ENCODE results near the gene TENT4A. TPM values are rescaled to one million over a fixed set of nuclear protein-coding genes. Genes with fewer than 3 reads are reported as not detected.
A peak's percentile ranks its signal among the peaks of the same experiment; 100 is the strongest.

TENT4A gene
- total RNA-seq, 1 experiment from 2014 or later, result 25.6 TPM

DNA sequence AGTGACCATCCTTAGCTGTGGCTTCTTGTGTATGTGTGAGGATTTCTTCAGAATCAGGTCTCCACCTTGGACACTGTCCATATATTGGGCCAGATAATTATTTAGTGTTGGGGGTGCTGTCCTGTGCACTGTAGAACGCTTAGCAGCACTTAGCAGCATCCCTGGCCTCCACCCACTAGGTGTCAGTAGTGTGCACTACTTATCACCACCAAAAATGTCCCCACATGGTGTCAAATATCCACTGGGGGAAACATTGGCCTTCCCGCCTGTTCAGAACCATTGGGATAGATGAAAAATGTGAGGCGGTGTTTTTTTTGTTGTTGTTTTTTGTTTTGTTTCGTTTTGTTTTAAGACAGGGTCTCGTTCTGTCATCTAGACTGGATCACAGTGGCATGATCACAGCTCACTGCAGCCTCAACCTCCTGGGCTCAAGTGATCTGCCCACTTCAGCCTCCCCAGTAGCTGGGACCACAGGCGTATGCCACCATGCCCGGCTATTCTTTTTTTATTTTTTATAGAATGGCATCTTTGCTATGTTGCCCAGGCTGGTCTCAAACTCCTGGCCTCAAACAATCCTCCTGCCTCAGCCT, 67.7 kb downstream of the TENT4A start:
- Histone ChIP-seq H3T11ph (ENCODE audit: low read length) (no peak overlapping the region), H3K4me1 (ENCODE audit: insufficient read depth, low read length) (no peaks in the 10 kb centered on the region), H4K20me1 (ENCODE audit: control insufficient read depth, insufficient read depth, insufficient read length) (no peaks in the 10 kb centered on the region), H3K79me1 (ENCODE audit: insufficient read depth, low read depth, low read length, poor library complexity, severe bottlenecking) (no peaks in the 10 kb centered on the region), H2BK15ac (ENCODE audit: low read depth, low read length) (no peak overlapping the region), H2BK120ac (ENCODE audit: low read depth, low read length, poor library complexity, severe bottlenecking) (no peak overlapping the region), H2AK5ac (ENCODE audit: insufficient read length, low read length) (no peak overlapping the region), H2BK12ac (ENCODE audit: insufficient read length, low read depth, low read length) (no peak overlapping the region), H3K23me2 (ENCODE audit: insufficient read length, low read depth, low read length, poor library complexity, severe bottlenecking) (no peaks in the 10 kb centered on the region), H4K8ac (replicated peaks; ENCODE audit: insufficient read length, low read depth, low read length) (no peak overlapping the region), H3K27me3 (ENCODE audit: insufficient read depth, low read length) (no peaks in the 10 kb centered on the region), H3K23ac (ENCODE audit: insufficient read length, low read depth, low read length) (no peak overlapping the region), H4K91ac (ENCODE audit: insufficient read length, low read depth, low read length) (no peak overlapping the region), H4K5ac (ENCODE audit: insufficient read length, low read depth, low read length) (no peak overlapping the region), H2BK20ac (ENCODE audit: low read depth, low read length, poor library complexity, severe bottlenecking) (no peak overlapping the region), H3K4ac (ENCODE audit: low read depth, low read length) (no peak overlapping the region), H3K56ac (ENCODE audit: insufficient read length, low read depth, low read length) (no peak overlapping the region), H2BK5ac (ENCODE audit: insufficient read length, low read length) (no peak overlapping the region), H3K79me2 (ENCODE audit: insufficient read depth, low read length) (no peaks in the 10 kb centered on the region), H3K4me2 (ENCODE audit: insufficient read depth, insufficient read length, low read length) (no peak overlapping the region), H3K9me3 (ENCODE audit: control insufficient read depth, low read depth, low read length) (no peaks in the 10 kb centered on the region), H3K9ac (ENCODE audit: extremely low read depth, insufficient read length, low read length) (no peak overlapping the region), H3K14ac (ENCODE audit: insufficient read depth, low read length) (no peak overlapping the region), H3K18ac (ENCODE audit: insufficient read length, low read depth, low read length) (no peak overlapping the region), H3K27ac (ENCODE audit: insufficient read length, low read depth, low read length) (no peak overlapping the region), H2AFZ (ENCODE audit: low read length) (no peak overlapping the region)
- Mint-ChIP-seq H3K4me1 (no peaks in the 10 kb centered on the region; a peak in 2 of 4 replicates), H3K9me3 (peaks cover 0 to 4% of the 10 kb centered on the region in 2 experiments; a peak in 3 of 5 replicates), H3K27ac (no peak overlapping the region), H3K4me3 (no peak overlapping the region), H3K36me3 (ENCODE audit: insufficient read depth in 1 of 3, low read depth in 3 of 3) (no peaks in the 10 kb centered on the region), H3K27me3 (ENCODE audit: low read depth) (0 out of 2 replicates have a peak, but pooled peaks cover 3% of the 10 kb centered on the region)
- no peak for DNase-seq
- TF ChIP-seq, protein P1, sequence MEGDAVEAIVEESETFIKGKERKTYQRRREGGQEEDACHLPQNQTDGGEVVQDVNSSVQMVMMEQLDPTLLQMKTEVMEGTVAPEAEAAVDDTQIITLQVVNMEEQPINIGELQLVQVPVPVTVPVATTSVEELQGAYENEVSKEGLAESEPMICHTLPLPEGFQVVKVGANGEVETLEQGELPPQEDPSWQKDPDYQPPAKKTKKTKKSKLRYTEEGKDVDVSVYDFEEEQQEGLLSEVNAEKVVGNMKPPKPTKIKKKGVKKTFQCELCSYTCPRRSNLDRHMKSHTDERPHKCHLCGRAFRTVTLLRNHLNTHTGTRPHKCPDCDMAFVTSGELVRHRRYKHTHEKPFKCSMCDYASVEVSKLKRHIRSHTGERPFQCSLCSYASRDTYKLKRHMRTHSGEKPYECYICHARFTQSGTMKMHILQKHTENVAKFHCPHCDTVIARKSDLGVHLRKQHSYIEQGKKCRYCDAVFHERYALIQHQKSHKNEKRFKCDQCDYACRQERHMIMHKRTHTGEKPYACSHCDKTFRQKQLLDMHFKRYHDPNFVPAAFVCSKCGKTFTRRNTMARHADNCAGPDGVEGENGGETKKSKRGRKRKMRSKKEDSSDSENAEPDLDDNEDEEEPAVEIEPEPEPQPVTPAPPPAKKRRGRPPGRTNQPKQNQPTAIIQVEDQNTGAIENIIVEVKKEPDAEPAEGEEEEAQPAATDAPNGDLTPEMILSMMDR (conservative IDR thresholded peaks at IDR 0.05), result peak; percentile 65
- no CpG with 5 or more reads among the region's 7 CpGs for WGBS (ENCODE audit: extremely low coverage, insufficient read length, low lambda C conversion rate)
